A172 (cell line): ENCODE results near the gene TTLL12. TPM values are rescaled to one million over a fixed set of nuclear protein-coding genes. Genes with fewer than 3 reads are reported as not detected.
A peak's percentile ranks its signal among the peaks of the same experiment; 100 is the strongest.
"Not testable (repeated sequence)": the region's sequence is repeated elsewhere in the genome, so short reads cannot be mapped to it uniquely, and the experiment has no call there.

ENCODE experiments used
- DNase-seq: peaks from one replicate; pipeline ENCODE4 v3.0.0-alpha.2; 2015; ENCODE audit warnings: low spot score
- total RNA-seq: library from RNA; depleted of rRNA; stranded (reverse); fragments of >200 nt; shearing (Covaris generic); gene quantifications from 2 replicates; pipeline ENCODE4 v1.2.3, GENCODE V29; 2014

The TTLL12 gene
- total RNA-seq, 1 experiment from 2014 or later: 37.1 TPM

DNA sequence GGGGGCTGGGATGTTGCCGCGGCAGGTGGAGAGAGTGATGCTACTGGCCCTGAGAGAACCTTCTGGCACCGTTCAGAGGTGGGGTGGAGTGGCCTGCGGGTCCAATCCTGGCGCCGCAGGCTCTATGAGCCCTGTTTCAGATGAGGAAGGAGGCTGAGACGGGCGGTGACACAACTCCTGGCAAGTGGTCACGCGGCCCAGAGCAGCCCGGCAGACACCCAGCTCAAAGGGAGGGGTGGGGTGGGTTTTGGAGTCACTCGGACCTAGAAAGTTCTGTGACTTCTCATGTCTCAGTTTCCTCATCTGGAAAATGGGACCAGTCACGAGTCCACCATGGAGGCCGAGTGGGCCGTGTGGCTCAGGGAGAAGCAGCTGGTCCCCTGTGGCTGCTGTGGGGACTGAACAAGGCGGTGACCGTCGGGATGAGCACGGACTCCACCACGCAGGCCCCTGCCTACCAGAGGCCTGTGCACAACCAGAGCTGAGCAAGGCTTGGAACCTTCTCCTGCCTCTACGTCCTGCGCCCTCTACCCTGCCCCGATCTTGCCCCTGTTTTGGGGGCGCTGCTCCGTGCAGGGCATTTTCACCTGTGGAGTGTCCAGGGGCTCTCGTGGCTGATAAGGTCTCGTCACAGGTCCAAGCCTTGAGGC, 31.9 kb downstream of the TTLL12 start:
- DNase-seq: no peak

- no peak for DNase-seq
Observed at GRCh38 chr22:43153899-43154298, 33.0 kb downstream of the TTLL12 start.

- DNase-seq: peak; percentile 50
Observed at GRCh38 chr22:43152357-43153071, 34.4 kb downstream of the TTLL12 start.

DNA sequence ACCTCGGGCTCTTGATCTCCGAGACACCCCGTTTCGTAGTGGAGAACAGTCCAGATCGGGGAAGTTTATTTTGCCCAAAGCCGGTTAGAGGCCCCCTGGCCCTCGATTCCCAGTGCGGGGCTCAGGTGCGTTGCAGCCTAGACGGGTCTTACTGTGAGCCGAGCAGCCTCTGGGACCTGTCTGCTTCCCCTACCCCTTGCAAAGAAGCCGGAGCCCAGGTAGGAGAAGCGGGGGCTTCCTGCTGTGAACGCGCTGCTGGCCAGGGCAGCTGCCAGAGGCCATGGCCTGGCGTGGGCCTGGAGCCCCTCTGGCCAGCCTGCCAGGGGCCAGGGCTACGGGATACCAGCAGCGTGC, 35.0 kb downstream of the TTLL12 start:
- DNase-seq: no peak

GRCh38 chr22:43151251-43152002, 35.5 kb downstream of the TTLL12 start, which contains the start of gene TSPO:
Gene TSPO, plus strand, starts transcription at chr22:43151559. Its CDS starts 7,680 bp downstream, at chr22:43159239.
- DNase-seq: peak; percentile 14

- no peak for DNase-seq
Observed at GRCh38 chr22:43150731-43151206, 36.2 kb downstream of the TTLL12 start.

- no peak for DNase-seq
Observed at GRCh38 chr22:43148581-43148980, 38.4 kb downstream of the TTLL12 start.

DNA sequence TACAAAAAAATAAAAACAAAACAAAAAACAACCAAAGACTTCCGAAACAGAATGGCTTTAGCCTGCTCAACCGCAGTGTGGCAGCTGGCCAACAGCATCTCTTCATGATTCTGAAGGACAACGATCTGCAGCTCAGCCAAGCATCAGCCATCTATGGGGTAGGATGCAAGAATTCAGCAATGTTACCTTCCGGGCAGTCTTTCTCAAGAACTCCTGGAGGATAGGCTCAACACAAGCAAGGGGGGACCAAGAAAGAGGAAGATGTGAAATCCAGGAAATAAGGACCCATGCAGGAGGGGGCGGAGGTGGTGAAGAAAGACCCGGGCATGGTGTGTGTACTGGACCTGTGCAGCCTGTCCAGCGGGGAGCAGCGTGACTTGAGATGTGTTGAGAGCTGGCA, 39.1 kb downstream of the TTLL12 start:
- no peak for DNase-seq

DNA sequence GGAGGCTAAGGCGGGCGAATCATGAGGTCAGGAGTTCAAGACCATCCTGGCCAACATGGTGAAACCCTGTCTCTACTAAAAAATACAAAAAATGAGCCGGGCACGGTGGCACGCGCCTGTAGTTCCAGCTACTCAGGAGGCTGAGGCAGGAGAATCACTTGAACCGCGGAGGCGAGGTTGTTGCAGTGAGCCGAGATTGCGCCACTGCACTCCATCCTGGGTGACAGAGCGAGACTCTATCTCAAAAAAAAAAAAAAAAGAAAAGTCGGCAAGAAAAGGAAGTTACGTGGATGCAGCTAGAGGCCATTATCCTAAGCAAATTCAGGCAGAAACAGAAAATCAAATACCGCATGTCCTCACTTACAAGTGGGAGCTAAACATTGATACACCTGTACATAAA, 40.6 kb downstream of the TTLL12 start:
- not testable (repeated sequence) for DNase-seq

GRCh38 chr22:43145371-43145770, 41.6 kb downstream of the TTLL12 start:
- not testable (repeated sequence) for DNase-seq

GRCh38 chr22:43144949-43145348, 42.0 kb downstream of the TTLL12 start:
- no peak for DNase-seq

- DNase-seq: peak; percentile 35
Observed at GRCh38 chr22:43142880-43143562, 43.9 kb downstream of the TTLL12 start, which contains the start of gene MCAT. Gene MCAT, minus strand, starts transcription at chr22:43143398. Its CDS starts 50 bp downstream, at chr22:43143348.

DNA sequence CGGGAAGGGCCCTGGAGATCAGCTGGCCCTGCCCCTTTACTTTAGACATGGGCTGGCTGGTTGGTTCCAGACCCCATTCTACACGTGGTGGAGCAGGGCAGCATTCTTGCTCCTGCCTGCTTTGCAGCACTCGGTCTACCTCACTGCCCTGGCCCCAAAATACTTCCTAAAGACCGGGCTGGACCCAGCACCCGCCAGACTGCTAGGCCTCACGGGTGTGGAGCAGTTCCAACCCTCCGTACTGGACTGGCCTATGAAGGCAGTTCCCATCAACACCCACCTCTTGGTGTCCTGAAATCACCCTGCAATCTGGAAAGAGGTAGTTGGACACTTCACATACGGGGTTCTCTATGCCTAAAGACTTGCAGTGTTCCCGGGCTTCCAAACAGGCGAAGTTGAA, 50.1 kb downstream of the TTLL12 start:
- DNase-seq: no peak

DNA sequence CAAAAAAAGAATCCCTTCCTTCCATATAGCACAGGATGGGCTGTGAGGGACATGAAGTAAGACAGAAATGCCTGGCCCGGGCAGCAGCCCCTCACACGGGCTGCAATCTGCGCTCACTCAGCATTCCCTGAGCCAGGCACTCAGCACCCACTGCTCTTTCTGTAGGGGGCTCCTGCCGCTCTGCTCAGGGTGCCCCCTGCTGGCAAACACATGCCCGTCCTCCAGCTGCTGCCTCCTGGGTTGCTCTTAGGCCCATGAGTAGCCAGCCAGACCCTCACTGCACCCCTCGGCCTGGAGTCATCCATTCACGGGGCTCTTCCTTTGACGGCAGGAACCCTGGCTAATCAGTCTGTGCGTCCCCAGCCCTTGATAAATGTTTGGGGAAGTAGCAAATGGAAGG, 50.7 kb downstream of the TTLL12 start:
- no peak for DNase-seq

GRCh38 chr22:43135565-43135964, 51.4 kb downstream of the TTLL12 start:
- no peak for DNase-seq

GRCh38 chr22:43134553-43134952, 52.4 kb downstream of the TTLL12 start:
- DNase-seq: no peak

- DNase-seq: no peak
Observed at GRCh38 chr22:43133401-43133800, 53.5 kb downstream of the TTLL12 start.

DNA sequence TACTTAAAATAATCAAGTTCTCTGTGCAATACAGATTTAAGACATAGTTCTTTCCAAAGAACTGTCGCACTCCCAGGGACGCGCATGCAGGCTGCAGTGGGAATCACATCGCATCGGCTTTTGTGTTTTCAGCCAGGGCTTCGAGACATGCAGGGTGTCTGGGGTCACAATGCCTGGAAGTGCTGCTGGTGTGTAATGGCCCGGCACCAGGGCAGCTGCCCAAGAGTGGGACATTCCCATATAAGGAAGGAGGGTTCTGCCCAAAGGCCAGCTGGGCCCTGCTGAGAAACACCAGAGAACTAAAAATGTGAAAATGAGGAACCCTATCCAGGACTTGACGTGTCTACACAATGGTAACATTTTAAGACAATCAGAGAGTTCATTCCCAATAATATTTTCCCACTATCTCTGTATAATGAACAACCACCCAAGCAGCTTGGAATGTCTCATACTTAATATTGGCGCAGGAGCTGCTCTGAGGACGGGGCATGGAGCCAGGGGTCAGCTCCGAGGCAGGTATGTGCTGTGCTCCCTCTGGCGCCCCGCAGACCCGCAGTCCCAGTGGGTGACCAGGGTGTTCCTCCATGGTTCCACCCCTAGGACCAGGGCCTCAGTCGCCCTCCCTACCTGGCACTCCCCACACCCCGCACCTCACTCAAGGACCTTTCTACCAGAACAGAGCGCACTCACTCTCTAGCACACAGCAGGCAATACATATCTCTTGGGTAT, 55.0 kb downstream of the TTLL12 start:
- DNase-seq: no peak

DNA sequence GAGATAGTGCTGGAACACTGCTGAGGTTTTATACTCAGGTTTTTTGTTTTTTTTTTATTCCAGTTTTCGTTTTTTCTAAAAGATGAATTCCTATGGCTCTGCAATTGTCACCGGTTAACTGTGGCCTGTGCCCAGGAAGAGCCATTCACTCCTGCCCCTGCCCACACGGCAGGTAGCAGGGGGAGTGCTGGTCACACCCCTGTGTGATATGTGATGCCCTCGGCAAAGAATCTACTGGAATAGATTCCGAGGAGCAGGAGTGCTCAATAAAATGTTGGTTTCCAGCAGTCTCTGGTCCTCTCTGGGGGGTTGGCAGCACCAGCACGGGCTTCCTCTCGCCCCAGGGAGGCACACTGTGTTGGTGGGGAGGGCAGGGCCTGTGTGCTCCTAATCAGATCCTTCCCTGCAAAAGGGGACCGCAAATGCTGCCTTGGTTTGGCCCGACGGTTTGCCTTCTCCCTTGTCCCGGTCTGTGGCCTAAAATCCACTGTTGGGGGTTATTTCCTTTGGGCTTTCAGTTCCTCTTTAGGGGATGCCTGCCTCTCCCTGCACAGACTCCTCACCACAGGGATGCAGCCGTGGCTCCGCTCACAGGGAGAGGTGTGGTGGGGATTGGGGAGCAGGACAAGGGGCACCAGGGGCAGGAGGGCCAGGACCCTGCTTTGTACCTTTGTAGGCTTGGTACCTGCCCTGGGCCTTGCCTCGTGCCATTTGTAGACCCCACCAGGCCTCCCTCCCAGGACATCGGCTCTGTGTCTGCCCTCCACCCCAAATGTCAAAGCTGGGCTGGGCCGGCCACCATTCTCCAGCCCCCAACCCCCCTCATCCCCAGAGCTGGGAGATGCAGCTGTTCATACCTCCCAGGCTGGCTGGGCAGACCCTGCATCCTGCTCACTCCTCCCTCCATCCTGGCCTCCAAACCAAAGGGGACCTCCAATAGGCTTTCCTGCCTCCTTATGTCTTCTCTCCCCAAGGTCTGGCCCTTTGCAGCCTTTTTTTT, 57.2 kb downstream of the TTLL12 start:
- DNase-seq: no peak

DNA sequence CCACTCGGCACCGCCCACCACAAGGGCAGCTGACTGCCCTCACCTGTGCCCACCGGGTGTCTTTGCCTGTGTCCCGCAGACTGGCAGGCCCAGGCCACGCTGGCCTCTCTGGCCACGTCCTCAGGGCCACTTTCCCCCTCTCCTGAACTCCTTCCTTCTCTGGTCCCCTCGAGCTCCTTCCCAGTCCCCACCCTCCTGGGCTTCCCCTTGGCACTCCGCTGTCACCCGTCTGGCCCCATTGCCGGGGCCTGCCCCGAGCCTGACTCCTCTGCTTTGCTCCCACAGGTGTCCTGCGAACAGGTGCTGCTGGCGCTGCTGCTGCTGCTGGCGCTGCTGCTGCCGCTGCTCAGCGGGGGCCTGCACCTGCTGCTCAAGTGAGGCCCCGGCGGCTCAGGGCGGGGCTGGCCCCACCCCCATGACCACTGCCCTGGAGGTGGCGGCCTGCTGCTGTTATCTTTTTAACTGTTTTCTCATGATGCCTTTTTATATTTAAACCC, 58.0 kb downstream of the TTLL12 start:
- DNase-seq: peak; percentile 19
